GM19395 (cell line): ENCODE data around the gene SMURF2.
"Not testable (repeated sequence)": the region's sequence is repeated elsewhere in the genome, so short reads cannot be mapped to it uniquely, and the experiment has no call there.

Experiments used
- ATAC-seq: cut with Tn5 transposase; IDR thresholded peaks from one replicate; pipeline ENCODE4 v1.9.1; 2021; ENCODE audit warnings: mild to moderate bottlenecking, moderate library complexity; ENCODE audit not compliant: unreplicated experiment

Gene SMURF2

DNA sequence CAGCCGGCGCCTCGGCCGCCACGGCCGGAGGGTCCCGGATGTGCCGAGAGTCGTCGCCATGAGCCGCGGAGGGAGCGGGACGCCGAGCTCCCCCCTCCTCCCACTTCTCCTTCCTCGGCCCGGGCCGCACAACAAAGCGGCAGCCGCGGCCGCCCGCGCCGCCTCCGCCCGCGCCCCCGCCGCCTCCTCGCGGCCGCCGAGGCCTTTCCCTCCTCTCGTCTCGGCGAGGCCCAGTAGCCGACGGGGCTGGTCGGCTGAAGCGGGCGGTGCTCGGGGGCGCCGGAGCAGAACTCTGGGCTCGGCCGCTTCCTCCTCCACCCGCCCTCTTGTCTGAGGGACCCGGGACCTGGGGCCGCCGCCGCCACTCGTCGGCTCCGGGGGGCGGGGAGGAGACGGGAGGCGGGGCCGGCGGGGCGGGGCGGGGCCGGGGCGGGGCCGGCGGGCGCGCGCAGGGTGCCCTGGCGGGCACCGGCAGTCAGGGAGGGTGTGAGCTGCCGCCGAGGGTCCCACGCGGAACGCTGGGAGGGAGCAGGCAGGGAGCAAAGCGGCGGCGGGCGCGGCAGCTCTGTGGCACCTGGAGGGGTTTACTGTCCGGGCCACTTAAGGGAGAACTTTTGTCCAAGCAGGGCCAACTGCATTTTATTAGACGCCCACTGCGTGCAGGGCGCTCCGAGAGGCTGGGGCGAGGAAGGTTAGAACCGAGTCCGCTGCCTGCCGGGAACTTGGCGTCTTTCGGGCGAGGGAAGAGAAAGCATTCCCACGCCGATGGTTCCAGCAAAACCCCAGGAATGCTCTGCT is at the start of gene SMURF2:
TSS of gene SMURF2 (minus strand) at position 332 of the 798 bp plus-strand sequence. CDS start 427 bp downstream, outside the sequence.
- ATAC-seq = peak; percentile 87

DNA sequence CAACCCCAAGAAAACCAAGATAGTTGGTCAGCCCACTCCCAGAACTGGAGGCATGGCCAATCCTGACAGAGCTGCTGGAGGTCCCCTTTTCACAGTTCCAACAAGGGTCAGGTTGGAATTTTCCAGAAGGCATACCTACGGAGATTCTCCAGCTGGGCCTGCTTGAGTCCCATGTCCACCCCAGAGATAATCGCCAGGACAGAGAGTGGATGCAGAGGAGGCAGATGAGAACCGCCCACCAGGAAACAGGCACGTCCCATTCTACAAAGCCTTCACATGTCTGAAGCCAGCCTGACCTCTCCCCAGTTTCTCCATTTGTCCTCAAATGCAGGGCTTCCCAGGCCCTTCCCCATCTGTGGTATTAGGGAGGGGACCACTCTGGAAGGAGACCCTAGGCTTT is 47.4 kb upstream of the SMURF2 start:
- no peak for ATAC-seq

DNA sequence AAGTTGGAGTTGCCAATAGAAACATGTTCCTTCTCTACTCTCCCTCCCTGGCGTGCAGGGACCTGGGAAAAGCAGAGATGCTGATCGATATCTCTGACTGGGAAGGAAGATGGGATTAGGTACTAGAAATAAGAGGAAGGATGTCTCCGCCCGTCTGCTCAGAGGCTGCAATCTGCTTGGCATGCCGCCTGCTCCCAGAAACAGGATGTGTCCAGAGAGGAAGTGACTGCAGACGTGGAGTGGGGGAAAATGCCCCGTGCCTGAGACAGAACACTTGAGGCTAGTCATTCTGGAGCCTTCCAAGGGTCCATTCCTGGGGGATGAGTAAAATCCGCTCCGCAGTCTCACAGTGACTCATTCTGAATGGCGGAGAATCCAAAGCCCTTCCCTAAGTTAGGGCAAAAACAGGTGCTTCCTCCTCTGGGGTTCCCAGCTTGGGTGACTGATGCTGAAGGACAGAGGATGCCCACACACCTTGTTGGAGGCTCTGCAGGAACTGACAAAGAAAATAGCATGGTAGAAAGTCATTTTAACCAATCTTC is 45.0 kb upstream of the SMURF2 start:
- ATAC-seq = no peak

DNA sequence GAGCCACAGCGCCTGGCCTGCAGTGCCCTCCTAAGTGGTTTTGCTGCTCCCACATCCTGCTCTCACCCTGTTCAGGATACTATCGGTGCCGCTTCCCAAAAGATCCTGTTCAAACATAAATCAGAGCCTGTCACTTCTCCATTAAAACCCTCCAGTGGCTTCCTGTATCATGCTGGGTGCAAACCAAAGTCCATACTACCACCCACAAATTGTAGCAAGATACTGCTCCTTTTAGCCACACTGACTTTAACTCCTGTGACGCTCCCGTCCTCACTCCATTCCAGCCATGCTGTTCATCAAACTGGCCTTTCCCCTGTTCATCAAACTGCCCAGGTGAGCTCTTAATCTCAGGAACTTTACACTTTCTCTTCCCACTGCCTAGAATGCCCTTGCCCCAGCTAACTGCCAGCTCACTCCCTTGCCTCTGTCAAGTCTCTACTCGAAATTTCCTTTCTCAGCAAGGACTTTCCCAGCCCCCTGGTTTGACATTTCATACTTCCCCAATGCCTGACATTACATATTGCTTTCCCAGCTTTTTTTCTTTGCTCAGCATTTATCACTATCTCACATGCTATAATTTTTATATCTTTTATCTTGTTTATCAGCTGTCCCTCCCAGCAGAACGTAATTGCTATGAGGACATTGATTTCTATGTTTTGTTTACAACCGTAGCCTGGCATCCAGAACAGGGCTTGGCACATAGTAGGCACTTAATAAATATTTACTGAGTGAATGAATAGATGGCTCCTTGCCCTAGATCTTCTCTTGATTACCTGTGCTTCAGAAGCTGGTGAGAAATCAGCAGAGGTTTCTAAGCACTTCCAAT is 44.3 kb upstream of the SMURF2 start:
- no peak for ATAC-seq

DNA sequence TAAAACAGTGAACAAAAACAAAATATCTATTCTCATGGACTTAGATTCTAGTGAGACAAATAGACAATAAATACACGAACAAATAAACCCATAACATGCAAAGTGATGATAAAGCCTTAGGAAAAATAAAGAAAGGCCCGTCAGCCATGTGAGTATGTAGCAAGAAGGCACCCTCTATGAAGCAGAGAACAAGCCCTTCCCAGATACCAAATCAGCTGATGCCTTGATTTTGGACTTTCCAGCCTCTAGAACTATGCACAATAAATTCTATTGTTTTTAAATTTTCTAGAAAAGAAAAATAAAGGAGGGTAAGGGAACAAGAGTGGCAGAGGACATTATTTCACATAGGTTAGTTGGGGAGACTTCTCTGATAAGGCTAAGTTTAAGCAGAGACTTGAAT is 40.7 kb upstream of the SMURF2 start:
- no peak for ATAC-seq

DNA sequence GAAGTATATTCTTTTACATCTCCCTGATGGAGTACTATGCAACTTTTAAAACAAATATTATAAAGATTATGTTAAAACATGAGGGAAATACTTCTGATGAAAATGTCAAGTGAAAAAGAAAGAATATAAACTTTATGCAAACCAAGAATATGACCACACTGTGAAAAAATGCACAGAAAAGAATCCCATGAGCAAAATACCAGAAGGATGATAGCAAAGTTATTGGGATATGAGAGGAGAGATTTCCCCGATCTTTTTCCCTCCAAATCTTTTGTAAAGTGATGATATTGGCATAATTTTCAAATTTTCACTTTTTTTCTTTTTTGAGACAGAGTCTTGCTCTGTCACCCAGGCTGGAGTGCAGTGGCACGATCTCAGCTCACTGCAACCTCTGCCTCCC is 36.6 kb upstream of the SMURF2 start:
- no peak for ATAC-seq

DNA sequence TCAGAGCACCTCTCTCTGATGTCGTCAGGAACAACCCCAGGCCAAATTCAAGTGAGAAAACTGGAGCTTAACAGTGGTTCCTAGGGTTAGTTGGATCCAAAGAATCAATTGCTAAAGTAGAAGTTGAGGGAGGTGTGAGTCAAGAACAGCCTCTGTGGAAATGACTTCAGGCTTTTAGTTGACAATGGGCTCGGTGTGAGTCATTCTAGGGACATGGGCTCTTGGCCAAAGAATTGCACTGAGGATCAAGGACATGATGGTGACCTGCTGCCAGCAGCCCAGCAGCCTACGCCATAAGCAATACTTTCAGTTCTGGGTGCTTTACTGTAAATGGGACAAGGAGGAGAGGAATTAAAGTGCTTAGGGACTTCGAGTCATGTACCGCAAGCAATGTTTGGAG is 32.1 kb upstream of the SMURF2 start:
- ATAC-seq = no peak

DNA sequence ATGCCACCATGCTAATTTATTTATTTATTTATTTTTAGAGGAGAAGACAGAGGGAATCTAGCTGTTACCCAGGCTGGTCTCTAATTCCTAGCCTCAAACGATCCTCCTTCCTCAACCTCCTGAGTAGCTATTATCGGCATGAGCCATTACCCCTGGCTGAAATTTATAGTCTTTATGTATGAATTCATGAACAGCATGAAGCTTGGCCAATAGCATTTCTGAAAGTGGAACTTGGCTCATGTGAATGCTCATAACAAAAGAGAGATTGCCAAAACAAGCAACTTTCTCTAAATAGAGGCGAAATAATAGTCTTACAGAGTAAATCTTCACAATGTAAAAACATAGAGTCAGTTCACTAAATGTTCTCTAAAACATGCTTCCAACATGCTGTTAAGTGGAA is 30.1 kb upstream of the SMURF2 start:
- ATAC-seq = no peak

DNA sequence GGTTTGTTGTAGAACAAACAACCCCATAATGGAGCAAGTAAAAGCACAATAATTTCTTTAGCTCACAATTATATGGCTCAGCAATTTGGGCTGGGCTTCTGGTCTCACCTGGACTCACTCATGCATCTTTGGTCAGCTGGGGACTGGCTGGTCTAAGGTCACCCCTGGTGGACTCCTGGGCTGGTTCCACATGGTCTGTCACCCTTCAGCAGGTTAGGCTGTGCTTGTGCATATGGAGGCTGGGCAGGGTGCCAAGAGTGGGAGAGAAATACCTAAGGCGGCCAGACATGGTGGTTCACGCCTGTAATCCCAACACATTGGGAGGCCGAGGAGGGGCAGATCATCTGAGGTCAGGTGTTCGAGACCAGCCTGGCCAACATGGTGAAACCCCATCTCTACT is 27.0 kb upstream of the SMURF2 start:
- ATAC-seq = no peak

DNA sequence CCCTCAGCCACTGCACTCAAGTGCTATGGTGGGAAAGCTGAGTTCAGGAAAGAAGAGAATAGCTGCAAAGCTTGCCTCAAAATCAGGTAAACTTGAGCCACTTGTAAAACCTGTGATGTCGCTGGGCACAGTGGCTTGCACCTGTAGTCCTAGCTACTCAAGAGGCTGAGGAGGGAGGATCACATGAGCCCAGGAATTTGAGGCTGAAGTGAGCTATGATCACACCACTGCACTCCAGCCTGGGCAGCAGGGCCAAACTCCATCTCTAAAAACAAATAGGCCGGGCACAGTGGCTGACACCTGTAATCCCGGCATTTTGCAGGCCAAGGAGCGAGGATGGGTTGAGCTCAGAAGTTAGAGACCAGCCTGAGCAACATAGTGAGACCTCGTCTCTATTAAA is 26.4 kb upstream of the SMURF2 start:
- no peak for ATAC-seq

DNA sequence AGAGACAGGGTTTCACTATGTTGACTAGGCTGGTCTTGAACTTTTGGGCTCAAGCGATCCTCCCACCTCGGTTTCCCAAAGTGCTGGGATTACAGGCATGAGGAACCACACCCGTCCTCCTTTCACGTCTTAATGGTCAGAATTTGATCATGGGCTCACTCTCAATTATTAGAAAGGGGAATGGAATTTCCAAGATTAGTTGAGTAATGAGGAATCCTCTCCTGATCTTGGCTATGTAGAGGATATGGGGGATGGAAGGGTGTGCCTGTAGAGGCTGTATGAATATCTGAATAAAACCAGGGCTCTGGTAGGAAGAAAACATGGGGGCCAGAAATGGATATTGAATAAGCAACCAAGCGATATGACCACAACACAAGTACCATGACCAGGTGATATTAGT is 25.9 kb upstream of the SMURF2 start:
- ATAC-seq = no peak

DNA sequence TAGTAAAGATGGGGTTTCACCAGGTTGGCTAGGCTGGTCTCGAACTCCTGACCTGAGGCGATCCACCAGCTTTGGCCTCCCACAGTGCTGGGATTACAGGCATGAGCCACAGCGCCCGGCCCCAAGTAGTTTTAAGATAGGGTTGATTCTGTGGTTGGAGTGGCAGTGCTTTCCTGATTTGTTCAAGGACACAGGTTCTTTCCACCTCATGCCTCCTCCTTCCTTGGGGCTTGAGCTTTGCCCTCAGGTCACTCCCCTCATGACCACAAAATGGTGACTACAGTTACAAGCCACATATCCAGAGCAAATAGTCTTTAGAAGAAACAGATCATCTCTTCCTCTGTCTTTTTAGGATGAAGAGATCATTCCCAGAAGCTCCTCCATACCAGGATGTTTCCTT is 25.3 kb upstream of the SMURF2 start:
- ATAC-seq = no peak

DNA sequence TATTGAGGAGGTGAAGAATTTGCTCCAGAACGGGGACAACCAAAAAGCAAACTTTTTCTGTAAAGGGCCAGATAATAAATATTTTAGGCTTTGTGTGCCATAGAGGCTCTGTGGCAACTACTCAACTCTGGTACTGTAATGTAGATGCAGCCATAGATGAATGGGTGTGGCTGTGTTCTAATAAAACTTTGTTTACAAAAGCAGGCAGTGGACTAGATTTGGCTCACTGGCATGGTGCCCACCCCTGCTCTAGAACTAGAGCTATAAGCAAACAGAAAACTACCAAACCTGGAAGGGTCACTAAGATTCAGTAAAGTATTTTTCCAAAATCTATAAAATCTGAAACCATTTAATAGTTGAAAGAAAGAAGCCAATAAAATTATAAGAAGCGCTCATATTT is 24.6 kb upstream of the SMURF2 start:
- ATAC-seq = no peak

DNA sequence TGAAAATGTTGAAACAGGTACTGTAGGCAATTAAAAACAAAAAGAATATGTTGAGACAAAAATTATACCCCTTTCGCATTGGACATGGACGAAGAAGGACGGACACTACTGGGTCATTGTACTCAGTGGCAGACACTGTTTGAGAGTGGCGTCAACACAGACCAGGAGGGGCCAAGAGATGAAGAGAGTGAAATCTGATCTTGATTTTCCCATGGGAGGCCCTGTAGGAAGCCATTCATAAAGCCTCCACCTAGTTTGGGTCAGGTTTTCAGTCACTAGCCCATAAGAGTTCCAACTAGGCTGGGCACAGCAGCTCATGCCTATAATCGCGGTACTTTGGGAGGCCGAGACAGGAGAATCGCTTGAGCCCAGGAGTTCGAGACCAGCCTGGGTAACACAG is 23.6 kb upstream of the SMURF2 start:
- ATAC-seq = no peak

DNA sequence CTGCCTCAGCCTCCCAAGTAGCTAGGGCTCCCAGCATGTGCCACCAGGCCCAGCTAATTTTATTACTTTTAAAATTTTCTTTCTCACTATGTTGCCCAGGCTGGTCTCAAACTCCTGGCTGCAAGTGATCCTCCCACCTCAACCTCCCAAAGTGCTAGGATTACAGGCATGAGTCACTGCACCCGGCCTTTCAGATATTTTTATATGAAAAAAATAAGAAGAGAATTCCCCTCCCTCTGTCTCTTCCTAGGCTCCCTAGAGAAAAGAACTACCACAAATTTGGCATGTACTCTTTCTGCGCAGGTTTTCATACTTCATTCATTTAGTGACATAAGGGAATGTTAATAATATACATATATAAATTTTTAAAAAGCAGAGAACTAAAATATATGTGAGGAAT is 21.7 kb upstream of the SMURF2 start:
- ATAC-seq = no peak

DNA sequence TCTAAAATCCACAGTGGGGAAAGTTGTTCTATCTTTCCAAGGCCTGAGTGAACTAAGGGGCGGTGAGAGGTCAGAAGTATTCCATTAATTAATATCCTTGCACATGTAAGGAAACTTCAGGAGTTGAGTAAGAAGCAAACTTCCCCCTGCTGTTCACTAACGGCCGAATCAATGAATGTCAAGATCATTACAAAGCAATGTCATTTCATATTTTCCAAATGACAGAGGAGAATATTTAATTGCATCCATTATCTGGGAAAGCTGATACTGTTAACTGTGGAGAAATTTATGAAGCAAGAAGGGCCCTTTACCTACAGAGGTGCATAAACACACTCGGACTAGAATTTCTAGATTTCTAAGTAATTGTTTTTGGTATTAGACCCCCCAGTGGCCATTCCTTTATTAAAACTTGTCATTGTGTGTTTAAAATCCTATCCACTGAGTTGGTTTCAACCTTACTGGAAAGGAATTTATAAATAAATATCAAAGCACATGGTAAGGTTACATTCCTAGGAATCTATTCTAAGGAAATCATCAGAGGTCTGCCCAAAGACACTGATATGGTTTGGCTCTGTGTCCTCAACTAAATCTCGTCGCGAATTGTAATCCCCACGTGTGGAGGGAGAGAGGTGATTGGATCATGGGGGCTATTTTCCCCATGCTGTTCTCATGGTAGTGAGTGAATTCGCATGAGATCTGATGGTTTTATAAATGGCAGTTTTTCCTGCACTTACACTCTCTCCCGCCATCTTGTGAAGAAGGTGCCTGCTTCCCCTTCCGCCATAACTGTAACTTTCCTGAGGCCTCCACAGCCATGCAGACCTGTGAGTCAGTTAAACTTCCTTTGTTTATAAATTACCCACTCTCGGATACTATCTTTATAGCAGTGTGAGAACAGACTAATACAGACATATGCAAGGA is 20.4 kb upstream of the SMURF2 start:
- no peak for ATAC-seq

DNA sequence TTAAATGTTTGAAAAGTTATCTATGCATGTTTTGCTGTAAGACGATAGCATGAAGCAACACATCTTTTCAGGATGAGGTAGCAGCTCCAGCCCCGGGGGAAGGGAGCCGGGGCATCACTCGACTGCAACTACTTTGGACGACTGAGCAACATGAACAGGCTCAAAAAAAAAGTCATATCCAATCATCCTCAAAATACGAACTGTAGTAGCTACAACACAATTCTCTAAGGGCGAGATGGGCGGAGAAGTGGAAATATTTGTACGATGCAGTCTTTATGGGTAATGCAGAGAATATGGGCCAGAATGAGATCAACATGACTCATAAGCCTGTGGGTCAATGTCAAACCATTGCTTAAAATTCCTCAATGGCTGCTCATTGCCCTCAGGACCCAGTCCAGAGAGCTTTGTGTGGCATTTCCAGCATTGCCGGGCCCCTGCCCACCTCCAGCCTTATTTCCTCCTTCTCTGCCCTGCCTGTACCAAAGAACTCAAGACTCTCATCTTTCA is 17.7 kb upstream of the SMURF2 start:
- ATAC-seq = no peak

DNA sequence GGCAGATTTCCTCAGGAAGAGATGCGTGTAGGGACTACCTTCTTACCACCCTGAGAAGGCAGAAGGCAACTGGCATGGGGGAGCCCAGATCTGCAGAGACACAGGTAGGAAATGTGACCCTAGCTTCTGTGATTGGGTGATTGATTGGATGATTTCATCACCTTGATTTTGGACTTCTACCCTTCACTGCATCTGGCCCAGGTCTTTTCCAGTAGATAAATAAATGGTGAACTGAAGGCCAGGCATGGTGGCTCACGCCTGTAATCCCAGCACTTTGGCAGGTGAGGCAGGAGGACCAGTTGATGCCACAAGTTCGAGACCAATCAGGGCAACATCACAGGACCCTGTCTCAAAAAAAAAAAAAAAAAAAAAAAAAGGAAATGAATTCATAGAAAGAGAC is 14.7 kb upstream of the SMURF2 start:
- no peak for ATAC-seq

DNA sequence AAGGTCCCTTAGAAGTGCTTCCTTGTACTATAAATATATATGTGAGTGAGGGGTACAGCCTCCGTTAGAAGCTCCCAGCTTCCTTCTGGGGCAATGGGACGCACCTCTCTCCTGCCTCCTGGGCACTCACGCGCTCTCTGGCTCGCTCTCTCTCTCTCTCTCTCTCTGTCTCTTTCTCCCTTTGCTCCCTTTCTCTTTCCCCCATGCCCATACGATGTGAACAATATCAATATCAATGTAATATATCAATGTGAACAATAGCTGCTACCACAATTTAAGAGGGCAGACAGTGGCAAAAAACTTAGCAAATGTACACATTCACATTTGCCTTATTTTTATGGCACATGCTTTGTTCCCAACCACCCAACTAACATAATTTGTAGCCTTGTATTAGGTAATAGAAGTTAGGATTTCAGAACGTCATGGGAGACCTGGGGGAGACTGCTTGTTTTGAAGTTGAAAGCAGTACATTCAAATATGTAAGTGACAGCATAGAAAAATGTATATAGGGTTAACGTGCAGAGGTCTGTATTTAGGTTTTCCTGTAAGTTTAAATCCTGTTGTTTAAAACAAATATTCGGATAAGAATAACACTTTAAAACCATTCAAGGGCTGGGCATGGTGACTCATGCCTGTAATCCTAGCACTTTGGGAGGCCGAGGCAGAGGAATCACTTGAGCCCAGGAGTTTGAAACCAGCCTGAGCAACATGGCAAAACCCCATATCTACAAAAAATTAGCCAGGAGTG is 8.9 kb upstream of the SMURF2 start:
- not testable (repeated sequence) for ATAC-seq
